BLaER1 treated with 17β-estradiol and CSF1 and Interleukin-3, amounts not matched to agents 10 nM and 100 nM (cell line): Measurements from ENCODE around the gene NOP9.

Experiments
- H3K27ac ChIP-seq, 11 experiments: shearing (Covaris generic); formaldehyde crosslinking; 2 replicates each; pipeline ENCODE4 v1.8.1; 2022
- H3K27me3 ChIP-seq, 11 experiments: shearing (Covaris generic); formaldehyde crosslinking; 2 replicates each; pipeline ENCODE4 v1.8.1; 2022
- H3K36me3 ChIP-seq, 11 experiments: shearing (Covaris generic); formaldehyde crosslinking; 2 replicates each; pipeline ENCODE4 v1.8.1; 2022
- H3K4me1 ChIP-seq, 10 experiments: shearing (Covaris generic); formaldehyde crosslinking; 2 replicates each; pipeline ENCODE4 v1.8.1; 2022
- H3K4me2 ChIP-seq, 11 experiments: shearing (Covaris generic); formaldehyde crosslinking; 2 replicates each; pipeline ENCODE4 v1.8.1; 2022
- H3K4me3 ChIP-seq, 10 experiments: shearing (Covaris generic); formaldehyde crosslinking; 2 replicates each; pipeline ENCODE4 v1.8.1; 2022
- H3K9ac ChIP-seq, 11 experiments: shearing (Covaris generic); formaldehyde crosslinking; 2 replicates each; pipeline ENCODE4 v1.8.1; 2022
- H3K9me3 ChIP-seq, 11 experiments: shearing (Covaris generic); formaldehyde crosslinking; replicated peaks in 1 of 11; 2 replicates each; pipeline ENCODE4 v1.8.1; 2022
- H4K20me1 ChIP-seq, 11 experiments: shearing (Covaris generic); formaldehyde crosslinking; 2 replicates each; pipeline ENCODE4 v1.8.1; 2022
- Cebpa-rat ChIP-seq, 11 experiments: shearing (Covaris generic); IDR thresholded peaks; 2 replicates each; pipeline ENCODE4 v1.8.1; 2022

NOP9 gene

DNA sequence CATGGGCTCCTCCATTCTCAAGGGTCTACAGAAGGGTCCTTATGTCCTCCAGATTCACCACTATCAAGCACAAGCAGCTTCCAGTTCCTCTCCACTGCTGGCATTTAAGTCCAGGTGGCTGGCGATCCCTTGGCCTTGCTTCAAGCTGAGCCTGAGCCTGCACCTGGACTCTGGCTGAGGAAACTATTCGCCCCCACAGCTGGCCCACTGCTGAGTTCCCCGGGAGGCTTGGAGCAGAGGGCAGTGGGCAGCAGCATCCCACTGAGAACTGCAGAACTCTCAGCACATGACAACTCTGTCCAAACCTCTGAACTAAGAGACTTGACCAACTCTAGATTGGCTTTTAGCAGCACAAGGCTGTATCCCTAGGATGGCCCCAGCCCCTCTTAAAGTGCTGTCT lies 16.9 kb upstream of the NOP9 start:
- H3K4me3 ChIP-seq = no peak overlapping the region
- H3K9ac ChIP-seq = no peak overlapping the region
- H4K20me1 ChIP-seq = no peaks in the 10 kb centered on the region; a peak in 1 of 22 replicates
- H3K36me3 ChIP-seq = no peaks in the 10 kb centered on the region
- TF ChIP-seq Cebpa-rat (IDR thresholded peaks at IDR 0.05) = no peak
- peak overlapping the region in 5 of 11 experiments; percentile 89 to 97 (median 95); a peak in 9 of 22 replicates for H3K4me2 ChIP-seq
- peaks cover 0 to 9% (median 0%) of the 10 kb centered on the region in 11 experiments; a peak in 2 of 22 replicates for H3K9me3 ChIP-seq
- H3K4me1 ChIP-seq = peaks cover 31 to 76% (median 58%) of the 10 kb centered on the region in 10 experiments
- H3K27me3 ChIP-seq = no peaks in the 10 kb centered on the region
- no peak overlapping the region for H3K27ac ChIP-seq

DNA sequence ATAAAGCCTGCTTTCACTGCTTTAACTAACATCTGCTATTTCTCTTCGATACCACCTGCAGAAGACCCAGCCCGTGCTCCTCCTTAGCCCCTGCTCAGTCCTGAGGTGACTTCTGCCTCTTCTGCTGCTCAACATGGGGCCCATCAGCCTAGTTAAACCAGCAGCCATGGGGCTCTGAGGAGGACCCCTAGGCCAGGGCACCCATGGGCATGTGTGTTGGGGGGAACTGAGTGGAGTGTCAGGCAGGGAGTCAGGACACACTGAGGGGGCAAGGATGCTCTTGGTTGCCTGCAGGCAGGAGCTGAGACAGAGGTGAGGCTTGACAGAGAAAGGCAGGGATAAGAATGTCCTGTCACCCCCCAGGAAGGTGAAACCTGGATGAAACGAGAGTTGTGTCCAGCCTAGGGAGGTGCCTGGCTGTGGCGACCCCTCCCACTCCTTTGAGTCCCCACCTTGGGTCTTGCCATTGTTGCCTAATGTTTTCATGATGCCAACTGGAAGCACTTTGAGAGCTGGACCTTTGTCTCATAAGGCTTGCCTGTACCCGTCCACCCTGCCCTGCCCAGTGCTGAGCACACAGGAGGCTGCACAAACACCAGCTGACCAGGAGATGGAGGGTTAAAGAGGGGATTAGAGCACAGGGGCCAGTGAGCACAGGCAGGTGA lies 15.7 kb upstream of the NOP9 start:
- H3K9me3 ChIP-seq = no peaks in the 10 kb centered on the region
- H3K36me3 ChIP-seq = no peaks in the 10 kb centered on the region

DNA sequence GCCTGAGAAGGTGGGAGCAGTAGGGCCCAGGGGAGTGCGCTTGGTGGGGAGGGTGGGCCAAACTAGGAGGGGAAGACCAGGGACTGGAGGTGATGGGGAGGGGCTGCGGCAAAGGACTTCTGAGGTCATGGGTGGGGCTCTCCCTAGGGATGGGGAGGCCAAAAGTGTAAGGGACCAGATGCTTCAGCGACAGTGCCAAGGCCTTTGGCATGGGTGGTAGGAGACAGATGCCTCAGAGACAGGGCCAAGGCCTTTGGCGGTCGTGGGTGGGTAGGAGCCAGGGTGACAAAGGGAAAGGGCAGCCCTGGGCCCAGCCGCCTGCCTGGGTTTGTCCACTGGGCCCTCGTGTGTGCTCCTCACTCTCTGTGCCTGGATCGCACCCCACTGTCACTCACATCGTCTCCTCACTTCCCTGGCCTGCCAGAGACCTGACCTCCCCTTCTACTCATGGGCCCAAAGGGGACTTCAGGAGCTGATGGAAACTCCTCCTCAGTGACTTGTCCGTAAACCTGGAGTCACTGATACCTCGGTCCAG lies 15.1 kb upstream of the NOP9 start:
- no peak for TF ChIP-seq Cebpa-rat (IDR thresholded peaks at IDR 0.05)
- H3K27me3 ChIP-seq = no peaks in the 10 kb centered on the region
- H3K4me2 ChIP-seq = no peak overlapping the region
- no peak overlapping the region for H3K27ac ChIP-seq
- H3K36me3 ChIP-seq = peaks cover 0 to 6% (median 4%) of the 10 kb centered on the region in 11 experiments; a peak in 8 of 22 replicates
- H3K9me3 ChIP-seq = no peaks in the 10 kb centered on the region
- H3K9ac ChIP-seq = no peak overlapping the region
- H3K4me1 ChIP-seq = peaks cover 22 to 70% (median 51%) of the 10 kb centered on the region in 10 experiments
- H3K4me3 ChIP-seq = no peak overlapping the region
- H4K20me1 ChIP-seq = no peaks in the 10 kb centered on the region; a peak in 1 of 22 replicates

More for the DNA sequence above, 15.7 kb upstream of the NOP9 start:
- Histone ChIP-seq H3K4me3 (no peak overlapping the region), H3K9ac (no peak overlapping the region), H4K20me1 (no peaks in the 10 kb centered on the region; a peak in 1 of 22 replicates), H3K4me1 (peaks cover 28 to 71% (median 53%) of the 10 kb centered on the region in 10 experiments), H3K27me3 (no peaks in the 10 kb centered on the region), H3K4me2 (peak overlapping the region in 1 of 11 experiments; percentile 38; a peak in 1 of 22 replicates), H3K27ac (no peak overlapping the region; a peak in 1 of 22 replicates)
- no peak for TF ChIP-seq Cebpa-rat (IDR thresholded peaks at IDR 0.05)

DNA sequence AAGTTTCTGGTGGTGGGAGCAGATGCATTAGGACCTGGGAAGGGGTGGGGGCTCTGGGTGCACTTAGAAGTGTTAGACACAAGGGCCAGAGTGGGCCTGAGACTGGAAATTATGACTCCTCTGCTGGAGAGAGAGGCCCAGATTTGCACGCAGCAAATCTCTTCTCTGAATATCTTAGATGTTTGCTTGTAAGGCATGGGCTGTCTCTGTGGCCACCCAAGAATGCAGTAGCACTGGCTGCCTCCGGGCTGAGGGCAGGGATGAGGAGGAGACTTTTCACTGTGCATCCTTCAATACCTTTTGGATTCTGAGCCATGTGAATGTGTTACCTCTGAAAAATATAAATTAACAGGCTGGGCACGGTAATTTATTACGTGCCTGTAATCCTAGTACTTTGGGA lies 14.3 kb upstream of the NOP9 start:
- Histone ChIP-seq H4K20me1 (no peaks in the 10 kb centered on the region; a peak in 1 of 22 replicates), H3K4me3 (no peak overlapping the region), H3K27me3 (no peaks in the 10 kb centered on the region), H3K4me2 (no peak overlapping the region), H3K36me3 (peaks cover 0 to 14% (median 11%) of the 10 kb centered on the region in 11 experiments; a peak in 15 of 22 replicates), H3K4me1 (peaks cover 15 to 70% (median 50%) of the 10 kb centered on the region in 10 experiments), H3K27ac (no peak overlapping the region), H3K9ac (no peak overlapping the region), H3K9me3 (no peaks in the 10 kb centered on the region)
- no peak for TF ChIP-seq Cebpa-rat (IDR thresholded peaks at IDR 0.05)

DNA sequence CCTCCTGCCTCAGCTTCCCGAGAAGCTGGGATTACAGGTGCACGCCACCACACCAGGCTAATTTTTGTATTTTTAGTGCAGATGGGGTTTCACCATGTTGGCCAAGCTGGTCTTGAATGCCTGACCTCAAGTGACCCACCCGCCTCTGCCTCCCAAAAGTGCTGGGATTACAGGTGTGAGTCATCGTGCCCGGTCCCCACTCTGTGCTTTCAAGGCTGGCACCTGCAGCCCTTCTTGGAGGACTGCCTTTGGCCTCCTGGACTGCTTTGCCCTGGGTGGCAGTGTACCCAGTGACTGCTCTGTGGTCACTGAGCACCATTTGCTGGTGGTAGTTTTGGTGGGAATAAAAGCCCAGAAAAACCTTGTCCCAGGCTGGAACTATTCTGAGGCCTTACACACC lies 12.7 kb upstream of the NOP9 start:
- Histone ChIP-seq H4K20me1 (no peaks in the 10 kb centered on the region; a peak in 1 of 22 replicates), H3K9ac (peak overlapping the region in 1 of 11 experiments; percentile 8; a peak in 1 of 22 replicates), H3K4me1 (peaks cover 15 to 54% (median 36%) of the 10 kb centered on the region in 10 experiments), H3K36me3 (peaks cover 14 to 31% (median 27%) of the 10 kb centered on the region in 11 experiments; a peak in 20 of 22 replicates), H3K9me3 (no peaks in the 10 kb centered on the region), H3K4me2 (peak overlapping the region in 4 of 11 experiments; percentile 13 to 57 (median 46); a peak in 2 of 22 replicates), H3K4me3 (no peak overlapping the region), H3K27me3 (no peaks in the 10 kb centered on the region), H3K27ac (no peak overlapping the region)
- no peak for TF ChIP-seq Cebpa-rat (IDR thresholded peaks at IDR 0.05)

DNA sequence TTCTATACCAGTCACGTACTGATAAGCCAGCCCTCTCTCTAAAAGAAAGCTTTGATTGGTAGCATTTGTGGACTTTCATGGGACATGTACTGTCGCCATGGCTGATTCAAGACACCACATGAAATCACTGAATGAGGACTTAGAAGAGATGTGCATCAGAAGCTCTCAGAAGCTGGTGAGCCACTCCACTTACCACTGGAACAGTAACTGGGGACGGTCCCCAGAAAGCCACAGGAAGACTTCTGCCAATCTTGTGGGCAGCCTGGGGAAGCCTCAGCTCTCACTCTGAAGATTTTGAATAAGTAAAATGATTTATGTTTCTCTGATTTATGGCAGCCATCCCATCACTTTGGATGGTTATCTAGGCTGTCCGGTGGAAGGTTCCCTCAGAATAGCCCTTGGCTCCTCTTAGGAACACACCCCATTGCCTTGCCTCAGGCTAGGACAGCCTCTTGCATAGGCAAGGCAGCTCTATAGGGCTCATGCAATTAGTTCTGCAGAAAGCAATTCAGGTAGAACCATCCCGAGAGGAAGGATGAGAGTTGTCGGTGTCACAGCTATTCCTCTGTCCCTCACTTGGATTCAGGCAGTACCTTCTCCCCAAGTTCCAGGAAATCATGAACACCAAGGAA lies 9.9 kb upstream of the NOP9 start:
- H4K20me1 ChIP-seq = no peaks in the 10 kb centered on the region; a peak in 1 of 22 replicates
- H3K4me2 ChIP-seq = peak overlapping the region in 8 of 11 experiments; percentile 1 to 53 (median 10); a peak in 8 of 22 replicates

DNA sequence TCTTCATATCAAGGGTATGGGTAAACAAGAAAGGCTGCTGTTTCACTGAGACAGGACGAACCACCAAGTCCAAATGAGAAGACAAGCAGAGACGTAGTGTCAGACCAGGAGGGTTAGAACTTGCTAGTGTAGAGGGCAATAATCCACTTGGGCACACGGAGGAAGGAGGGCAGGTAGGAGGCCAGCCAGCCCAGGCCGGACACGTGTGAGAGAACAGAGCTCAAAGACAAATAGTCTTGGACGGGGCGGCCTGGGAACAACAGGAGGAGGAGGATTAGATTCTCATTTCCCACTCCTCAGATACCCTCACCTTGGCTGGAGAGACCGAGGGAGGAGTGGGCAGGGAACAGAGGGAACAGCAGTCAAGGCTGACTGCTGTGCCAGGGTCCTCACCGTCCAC lies 8.9 kb upstream of the NOP9 start:
- Histone ChIP-seq H3K27me3 (no peaks in the 10 kb centered on the region), H3K9me3 (no peaks in the 10 kb centered on the region), H3K27ac (no peak overlapping the region), H3K4me3 (no peak overlapping the region), H3K36me3 (peaks cover 28 to 62% (median 50%) of the 10 kb centered on the region in 11 experiments; a peak in 21 of 22 replicates), H3K4me2 (0 out of 22 replicates have a peak overlapping the region, but pooled peaks of 1 of the 11 experiments have one; percentile 41), H3K4me1 (peaks cover 16 to 34% (median 27%) of the 10 kb centered on the region in 10 experiments), H3K9ac (peak overlapping the region in 2 of 11 experiments; percentile 3 to 14; a peak in 1 of 22 replicates), H4K20me1 (no peaks in the 10 kb centered on the region; a peak in 1 of 22 replicates)
- TF ChIP-seq Cebpa-rat (IDR thresholded peaks at IDR 0.05) = no peak

More for the DNA sequence above, 9.9 kb upstream of the NOP9 start:
- peaks cover 14 to 31% (median 26%) of the 10 kb centered on the region in 10 experiments for H3K4me1 ChIP-seq
- no peaks in the 10 kb centered on the region for H3K9me3 ChIP-seq
- peak overlapping the region in 2 of 11 experiments; percentile 8 to 9; a peak in 1 of 22 replicates for H3K9ac ChIP-seq
- H3K27me3 ChIP-seq = no peaks in the 10 kb centered on the region
- H3K36me3 ChIP-seq = peaks cover 22 to 52% (median 43%) of the 10 kb centered on the region in 11 experiments; a peak in 20 of 22 replicates
- no peak overlapping the region for H3K27ac ChIP-seq
- no peak overlapping the region for H3K4me3 ChIP-seq
- TF ChIP-seq Cebpa-rat (IDR thresholded peaks at IDR 0.05) = no peak

DNA sequence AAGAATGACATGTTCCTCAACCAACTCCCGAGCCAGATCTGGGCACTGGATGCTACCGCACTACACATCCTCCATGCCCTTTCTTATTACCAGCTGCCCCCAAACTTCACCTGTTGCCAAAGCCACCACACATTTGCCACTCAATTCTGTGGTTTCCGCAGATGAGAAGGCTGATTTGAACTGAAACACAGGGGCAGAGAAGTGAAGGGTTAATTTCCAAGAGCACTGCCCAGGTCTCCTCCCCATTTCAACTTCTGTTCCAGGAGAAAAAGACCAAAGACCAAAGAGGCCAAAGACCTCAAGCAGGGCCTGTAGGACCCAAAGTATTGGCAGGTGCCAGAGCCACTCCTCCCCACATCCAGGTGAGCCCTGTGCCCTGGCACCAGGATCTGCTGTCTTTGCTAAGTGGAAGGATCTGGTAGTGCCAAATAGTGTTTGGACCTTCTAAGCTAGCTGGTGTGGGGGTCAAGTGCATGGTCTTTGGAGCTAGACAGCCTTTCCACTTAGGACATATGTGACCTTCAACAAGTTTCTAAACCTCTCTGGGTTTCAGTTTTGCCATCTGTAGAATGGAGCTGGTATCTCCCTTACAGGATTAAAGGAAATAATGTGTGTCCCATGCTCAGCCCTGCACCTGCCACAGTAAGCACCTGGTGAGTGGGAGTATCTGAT lies 8.1 kb upstream of the NOP9 start:
- Histone ChIP-seq H3K4me3 (no peak overlapping the region), H3K27me3 (no peaks in the 10 kb centered on the region), H3K9ac (peak overlapping the region in 1 of 11 experiments; percentile 3; a peak in 2 of 22 replicates), H3K27ac (no peak overlapping the region), H3K36me3 (peaks cover 29 to 69% (median 56%) of the 10 kb centered on the region in 11 experiments; a peak in 21 of 22 replicates), H4K20me1 (no peaks in the 10 kb centered on the region), H3K9me3 (no peaks in the 10 kb centered on the region), H3K4me2 (no peak overlapping the region), H3K4me1 (peaks cover 25 to 43% (median 35%) of the 10 kb centered on the region in 10 experiments)
- no peak for TF ChIP-seq Cebpa-rat (IDR thresholded peaks at IDR 0.05)
